Endothelial cell (in vitro differentiated cells): ENCODE data around the gene AIDA. TPM values are rescaled to one million over a fixed set of nuclear protein-coding genes. Genes with fewer than 3 reads are reported as not detected.

ENCODE experiments used
- DNase-seq: peaks from one replicate; pipeline ENCODE4 v3.0.0; 2021; ENCODE audit warnings: low spot score
- H3K27ac Mint-ChIP-seq: one replicate; pipeline ENCODE4 v1.8.0; 2021; ENCODE audit warnings: mixed read lengths, inconsistent platforms; ENCODE audit not compliant: unreplicated experiment
- H3K27me3 Mint-ChIP-seq: one replicate; pipeline ENCODE4 v1.8.0; 2021; ENCODE audit warnings: mild to moderate bottlenecking, moderate library complexity, mixed read lengths, inconsistent platforms; ENCODE audit not compliant: unreplicated experiment
- H3K36me3 Mint-ChIP-seq: one replicate; pipeline ENCODE4 v1.8.0; 2021; ENCODE audit warnings: mild to moderate bottlenecking, low read depth, mixed read lengths, inconsistent platforms; ENCODE audit not compliant: unreplicated experiment
- H3K4me1 Mint-ChIP-seq: one replicate; pipeline ENCODE4 v1.8.0; 2021; ENCODE audit warnings: mild to moderate bottlenecking, mixed read lengths, inconsistent platforms; ENCODE audit not compliant: unreplicated experiment
- H3K4me3 Mint-ChIP-seq: one replicate; pipeline ENCODE4 v1.8.0; 2021; ENCODE audit warnings: mild to moderate bottlenecking, mixed read lengths, inconsistent platforms; ENCODE audit not compliant: unreplicated experiment
- H3K9me3 Mint-ChIP-seq: one replicate; pipeline ENCODE4 v1.8.0; 2021; ENCODE audit warnings: mixed read lengths, inconsistent platforms; ENCODE audit not compliant: unreplicated experiment
- CTCF ChIP-seq: fragments of 200-600 bp; sonication (generic); IDR thresholded peaks from one replicate; pipeline ENCODE4 v1.5.0; 2021; ENCODE audit warnings: antibody characterized with exemption; ENCODE audit not compliant: unreplicated experiment
- total RNA-seq: library from RNA; stranded (reverse); fragmentation: NEBNext Ultra II Directional; extraction: Animal tissue kit (Norgen Biotek cat#: 25700); gene quantifications from one replicate; pipeline ENCODE4 v1.2.1, GENCODE V29; 2021; ENCODE audit not compliant: unreplicated experiment

AIDA gene
- total RNA-seq, 1 donor from 2014 or later, result 93.4 TPM

- peaks cover 22% of the 10 kb centered on the region for H3K36me3 Mint-ChIP-seq
Measured at GRCh38 chr1:222704260-222704659, 8.0 kb downstream of the AIDA start.

GRCh38 chr1:222702210-222702609, 10.1 kb downstream of the AIDA start:
- TF ChIP-seq CTCF, result no peak
- no peak for DNase-seq
- no peak overlapping the region for H3K4me3 Mint-ChIP-seq
- H3K27ac Mint-ChIP-seq, result no peak overlapping the region
- H3K9me3 Mint-ChIP-seq, result no peaks in the 10 kb centered on the region
- H3K36me3 Mint-ChIP-seq, result peaks cover 20% of the 10 kb centered on the region
- H3K4me1 Mint-ChIP-seq, result no peaks in the 10 kb centered on the region
- no peaks in the 10 kb centered on the region for H3K27me3 Mint-ChIP-seq

More at GRCh38 chr1:222704260-222704659, 8.0 kb downstream of the AIDA start:
- H3K9me3 Mint-ChIP-seq, result no peaks in the 10 kb centered on the region
- no peak overlapping the region for H3K27ac Mint-ChIP-seq
- H3K4me3 Mint-ChIP-seq, result no peak overlapping the region
- DNase-seq, result no peak
- TF ChIP-seq CTCF, result no peak
- H3K4me1 Mint-ChIP-seq, result no peaks in the 10 kb centered on the region
- H3K27me3 Mint-ChIP-seq, result no peaks in the 10 kb centered on the region

GRCh38 chr1:222697826-222698225, 14.5 kb downstream of the AIDA start:
- H3K27me3 Mint-ChIP-seq, result no peaks in the 10 kb centered on the region
- no peaks in the 10 kb centered on the region for H3K9me3 Mint-ChIP-seq
- no peak for DNase-seq
- no peaks in the 10 kb centered on the region for H3K4me1 Mint-ChIP-seq
- no peak overlapping the region for H3K27ac Mint-ChIP-seq
- H3K36me3 Mint-ChIP-seq, result peaks cover 13% of the 10 kb centered on the region
- TF ChIP-seq CTCF, result no peak
- no peak overlapping the region for H3K4me3 Mint-ChIP-seq

- TF ChIP-seq CTCF, result no peak
- no peaks in the 10 kb centered on the region for H3K4me1 Mint-ChIP-seq
- H3K27ac Mint-ChIP-seq, result no peak overlapping the region
- DNase-seq, result no peak
- no peak overlapping the region for H3K4me3 Mint-ChIP-seq
- no peaks in the 10 kb centered on the region for H3K9me3 Mint-ChIP-seq
- no peaks in the 10 kb centered on the region for H3K27me3 Mint-ChIP-seq
- H3K36me3 Mint-ChIP-seq, result peaks cover 8% of the 10 kb centered on the region
Measured at GRCh38 chr1:222697203-222697602, 15.1 kb downstream of the AIDA start.

GRCh38 chr1:222696741-222697140, 15.6 kb downstream of the AIDA start:
- H3K9me3 Mint-ChIP-seq, result no peaks in the 10 kb centered on the region

More at GRCh38 chr1:222696741-222697140, 15.6 kb downstream of the AIDA start:
- Mint-ChIP-seq H3K27me3 (no peaks in the 10 kb centered on the region), H3K4me1 (no peaks in the 10 kb centered on the region), H3K27ac (no peak overlapping the region), H3K36me3 (peaks cover 6% of the 10 kb centered on the region), H3K4me3 (no peak overlapping the region)
- TF ChIP-seq CTCF, result no peak
- no peak for DNase-seq
